Lung (tissue), 12 donors: ENCODE results near the gene PLEKHM3. TPM values are rescaled to one million over a fixed set of nuclear protein-coding genes. Genes with fewer than 3 reads are reported as not detected.

Experiments used
- ATAC-seq: fragments of 200-7000 bp; cut with Tn5 transposase; one replicate; pipeline ENCODE4 v1.9.1; 2020; ENCODE audit warnings: moderate number of reproducible peaks; ENCODE audit not compliant: insufficient read depth, low FRiP score
- DNase-seq, 3 donors: peaks; one replicate each; pipeline ENCODE4 v3.0.0-alpha.2; 2013 to 2017
- H3K27ac ChIP-seq, 2 donors: one replicate each; pipeline ENCODE4 v1.5.1; 2013; ENCODE audit warnings: mild to moderate bottlenecking in 2 of 2, moderate library complexity in 2 of 2, control low read depth in 1 of 2, inconsistent platforms in 1 of 2, low read depth in 1 of 2, low read length in 1 of 2
- H3K27me3 ChIP-seq, 3 donors: one replicate each; pipeline ENCODE4 v1.5.1; 2013; ENCODE audit warnings: low read length in 2 of 3; ENCODE audit not compliant: control insufficient read depth in 3 of 3, insufficient read depth in 3 of 3
- H3K36me3 ChIP-seq, 4 donors: one replicate each; pipeline ENCODE4 v1.5.1; 2013; ENCODE audit warnings: low read length in 4 of 4, mild to moderate bottlenecking in 1 of 4, moderate library complexity in 1 of 4; ENCODE audit not compliant: control insufficient read depth in 4 of 4, insufficient read depth in 4 of 4
- H3K4me1 ChIP-seq, 5 donors: one replicate each; pipeline ENCODE4 v1.5.1; 2013; ENCODE audit warnings: low read length in 5 of 5, mild to moderate bottlenecking in 2 of 5, moderate library complexity in 1 of 5; ENCODE audit not compliant: control insufficient read depth in 5 of 5, insufficient read depth in 5 of 5
- H3K4me3 ChIP-seq: one replicate; pipeline ENCODE4 v1.5.1; 2013; ENCODE audit warnings: mild to moderate bottlenecking, control low read depth, moderate library complexity
- H3K9ac ChIP-seq, 2 donors: one replicate each; pipeline ENCODE4 v1.5.1; 2013; ENCODE audit warnings: low read length in 2 of 2, control low read depth in 1 of 2; ENCODE audit not compliant: insufficient read depth in 1 of 2
- H3K9me3 ChIP-seq, 4 donors: one replicate each; pipeline ENCODE4 v1.5.1; 2013; ENCODE audit warnings: low read length in 3 of 4, mild to moderate bottlenecking in 1 of 4, moderate library complexity in 1 of 4; ENCODE audit not compliant: control insufficient read depth in 4 of 4, insufficient read depth in 3 of 4
- CTCF ChIP-seq: IDR thresholded peaks from 2 replicates; pipeline ENCODE4 v1.5.1; 2012; ENCODE audit warnings: mild to moderate bottlenecking; ENCODE audit errors: control extremely low read depth, extremely low read depth
- WGBS, 2 donors: extraction: QIAGEN DNeasy Blood & Tissue Kit; methylation state at CpG; one replicate each; pipeline ENCODE4 v1.1.7; 2013; 5-methylcytosine and 5-hydroxymethylcytosine counted together
- polyA plus RNA-seq, 2 donors: library from polyadenylated mRNA; stranded (reverse); fragments of 200-250 nt; gene quantifications; one replicate each; pipeline ENCODE4 v1.2.1, GENCODE V29; 2013
- total RNA-seq, 2 donors: library from RNA; depleted of rRNA in 1 of 2; stranded (reverse); fragments of >200 nt in 1 of 2; gene quantifications; one replicate each; pipeline ENCODE4 v1.2.1, GENCODE V29; 2014 to 2021
- donor health status: control.
- donor health status: control.
- donor health status: Bipolar disorder and iron deficiency.
- donor health status: healthy.
- donor health status: DM: yes; HTN: yes; CAD: no.

Gene PLEKHM3
- total and polyA plus RNA-seq, 4 donors, result 5.6 to 32.9 (median 12.4) TPM

DNA sequence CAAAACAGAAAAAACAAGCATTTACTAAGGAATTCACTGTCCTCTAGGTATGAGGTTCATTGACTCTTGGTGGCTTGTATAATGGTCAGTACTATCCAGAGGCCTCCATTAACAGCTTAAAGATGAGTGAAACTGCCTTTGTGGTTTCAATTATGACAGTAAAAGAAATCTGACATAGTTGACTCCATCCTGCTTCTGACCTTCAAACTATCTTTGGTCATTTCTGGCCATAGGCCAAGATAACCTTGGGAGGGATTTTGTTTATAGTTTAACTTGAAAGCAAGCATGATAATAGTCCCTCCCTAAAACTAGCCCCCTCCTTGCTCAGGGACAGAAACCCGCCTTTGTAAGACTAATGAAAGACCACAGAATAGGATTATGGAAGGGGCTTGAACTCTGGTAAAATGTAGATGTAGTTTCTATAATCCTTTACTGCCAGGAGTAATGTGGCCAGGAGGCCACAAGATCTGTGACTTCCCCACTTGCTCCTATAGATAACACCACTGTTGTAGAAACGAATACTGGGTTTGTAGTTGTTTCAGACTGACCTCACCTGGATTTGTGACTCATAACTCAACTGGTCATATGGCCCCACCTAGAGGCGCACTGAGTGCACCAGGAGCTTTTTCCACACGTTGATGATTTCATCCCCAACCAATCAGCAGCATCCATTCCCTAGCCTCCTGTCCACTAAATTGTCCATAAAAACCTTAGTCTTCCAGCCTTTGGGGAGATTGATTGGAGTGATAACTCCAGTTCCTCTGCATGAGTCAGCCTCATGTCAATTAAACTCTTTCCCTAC lies 8.6 kb upstream of the PLEKHM3 start:
- no peak overlapping the region for H3K27ac ChIP-seq
- no peaks in the 10 kb centered on the region for H3K27me3 ChIP-seq
- TF ChIP-seq CTCF, result peak; percentile 37
- H3K9me3 ChIP-seq, result no peaks in the 10 kb centered on the region
- H3K4me3 ChIP-seq, result no peak overlapping the region
- peak; percentile 13 to 37 (median 28) for DNase-seq
- 50 to 69% methylated on average over 4 of the region's 4 CpGs for WGBS, 2 donors
- no peaks in the 10 kb centered on the region for H3K36me3 ChIP-seq
- H3K9ac ChIP-seq, result no peak overlapping the region
- ATAC-seq, result peak; percentile 72
- H3K4me1 ChIP-seq, result peaks cover 0 to 5% (median 0%) of the 10 kb centered on the region in 5 donors

DNA sequence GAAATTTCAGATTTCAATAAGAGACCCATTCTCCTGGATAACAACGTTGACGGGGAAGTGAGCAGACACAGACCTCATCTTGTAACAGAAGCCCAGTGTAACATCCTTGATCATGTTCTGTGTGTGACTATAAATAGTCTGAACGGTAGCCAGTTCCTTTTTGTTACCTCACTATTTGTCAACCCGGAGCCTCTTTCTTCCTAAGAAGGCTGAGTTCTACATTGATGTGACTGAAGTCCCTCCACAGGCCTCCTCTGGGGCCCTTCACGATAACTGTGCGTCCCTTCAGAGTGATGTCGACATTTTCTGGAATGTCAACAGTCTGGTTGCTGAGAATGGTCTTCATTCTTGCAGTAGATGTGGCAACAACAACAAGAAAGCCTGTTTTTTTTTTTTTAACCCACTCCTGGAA lies 6.3 kb upstream of the PLEKHM3 start:
- no peak overlapping the region for H3K9ac ChIP-seq
- no peaks in the 10 kb centered on the region for H3K27me3 ChIP-seq
- no peak for TF ChIP-seq CTCF
- H3K4me3 ChIP-seq, result peak overlapping the region; percentile 26
- no peak overlapping the region for H3K27ac ChIP-seq
- peaks cover 0 to 5% (median 0%) of the 10 kb centered on the region in 5 donors for H3K4me1 ChIP-seq
- DNase-seq (peak; percentile 35 to 63 (median 56)), ATAC-seq (peak; percentile 43)
- H3K9me3 ChIP-seq, result no peaks in the 10 kb centered on the region
- H3K36me3 ChIP-seq, result no peaks in the 10 kb centered on the region
- 18 to 31% methylated on average over 7 of the region's 7 CpGs for WGBS, 2 donors

DNA sequence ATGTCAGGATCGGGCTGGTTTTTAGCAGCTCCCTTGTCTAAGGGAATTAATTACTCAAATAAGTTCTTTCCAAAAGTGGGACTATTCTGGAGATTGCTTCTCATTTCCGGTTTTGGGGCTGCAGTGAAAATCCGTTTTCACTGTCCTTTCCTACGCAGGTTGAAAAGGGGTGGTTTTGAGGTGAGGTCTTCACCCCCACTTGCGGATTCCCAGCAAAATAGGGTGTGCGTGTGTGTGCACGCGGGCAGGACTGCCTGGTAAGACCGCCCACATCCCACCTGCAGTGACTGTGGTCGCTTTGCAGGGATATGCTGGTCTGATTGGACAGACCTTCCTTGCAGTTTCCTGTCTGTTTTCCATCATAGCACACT lies 472 bp upstream of the PLEKHM3 start:
- Histone ChIP-seq H3K27me3 (no peaks in the 10 kb centered on the region), H3K4me1 (peaks cover 0 to 15% (median 3%) of the 10 kb centered on the region in 5 donors), H3K9ac (peak overlapping the region; percentile 59 to 84), H3K27ac (peak overlapping the region; percentile 79 to 92), H3K9me3 (no peaks in the 10 kb centered on the region), H3K36me3 (no peaks in the 10 kb centered on the region), H3K4me3 (peak overlapping the region; percentile 96)
- ATAC-seq (no peak), DNase-seq (no peak)
- WGBS, 2 donors, result 44 to 52% methylated on average over 10 of the region's 10 CpGs
- no peak for TF ChIP-seq CTCF
